Pancreas (tissue), 10 donors: ENCODE data around the gene ABI3BP. TPM values are rescaled to one million over a fixed set of nuclear protein-coding genes. Genes with fewer than 3 reads are reported as not detected.

ENCODE experiments used
- ATAC-seq, 4 donors: fragments of 200-7000 bp; cut with Tn5 transposase; one replicate each; pipeline versions ENCODE4 v1.8.0 to v1.9.1; 2020; ENCODE audit warnings: mild to moderate bottlenecking in 4 of 4, moderate library complexity in 4 of 4
- DNase-seq, 6 donors: peaks; one replicate each; pipeline ENCODE4 v3.0.0-alpha.2; 2020
- FAIRE-seq: peaks from 2 replicates; lab custom pipeline; 2012; peaks lifted over from hg19 to GRCh38; lab: Jason Lieb, UNC
- H3K27ac ChIP-seq, 4 donors: fragments of 200-600 bp; sonication (generic); 1 replicate in 3 of 4; 2 replicates in 1 of 4; pipeline versions ENCODE4 v1.5.0 to v1.8.0; 2020
- H3K27me3 ChIP-seq, 4 donors: fragments of 200-600 bp; one replicate each; pipeline ENCODE4 v1.8.0; 2021
- H3K36me3 ChIP-seq, 3 donors: fragments of 200-600 bp; sonication (generic) in 1 of 3; one replicate each; pipeline versions ENCODE4 v1.5.0 to v1.8.0; 2020 to 2021
- H3K4me1 ChIP-seq, 3 donors: fragments of 200-600 bp; one replicate each; pipeline ENCODE4 v1.8.0; 2021
- H3K4me3 ChIP-seq, 4 donors: fragments of 200-600 bp; sonication (generic) in 2 of 4; one replicate each; pipeline versions ENCODE4 v1.5.0 to v1.8.0; 2020 to 2021
- H3K9me3 ChIP-seq, 4 donors: fragments of 200-600 bp; one replicate each; pipeline ENCODE4 v1.8.0; 2021
- CTCF ChIP-seq, 4 donors: fragments of 200-600 bp; sonication (generic) in 3 of 4; IDR thresholded peaks; one replicate each; pipeline versions ENCODE4 v1.5.0 to v1.8.0; 2021; ENCODE audit warnings: antibody characterized with exemption in 4 of 4
- WGBS, 2 donors: extraction: QIAGEN DNeasy Blood & Tissue Kit; methylation state at CpG; one replicate each; pipeline ENCODE4 v1.1.7; 2013; 5-methylcytosine and 5-hydroxymethylcytosine counted together
- intact Hi-C, 3 donors: fragments of 100-400 bp; cut with DNase I; formaldehyde crosslinking; loops; one replicate each; pipeline versions ENCODE4 v1.11.1 to v1.14.2; 2022
- polyA plus RNA-seq, 2 donors: library from polyadenylated mRNA; stranded (reverse); fragments of 200-250 nt; gene quantifications; one replicate each; pipeline ENCODE4 v1.2.3, GENCODE V29; 2013
- total RNA-seq, 6 donors: library from RNA; stranded (reverse); fragmentation: NEBNext Ultra II Directional in 4 of 6; extraction: Animal tissue kit (Norgen Biotek cat#: 25700) in 4 of 6; gene quantifications; one replicate each; pipeline versions ENCODE4 v1.2.1 to v1.2.4, GENCODE V29; 2021 to 2023
- donor health status: healthy with polysubstance abuse.
- donor health status: DM: no; HTN: no; CAD: no; lungs with moderate emphysema.
- donor health status: DM: no; HTN: no; CAD: no.
- donor health status: control.
- donor health status: control.
- donor health status: Bipolar disorder and iron deficiency.
- donor health status: DM: yes; HTN: yes; CAD: no.
- donor health status: DM: no; HTN: no; CAD: no.
- donor health status: DM: no; HTN: no; CAD: no.
- donor health status: DM: yes; HTN: yes; CAD: no.

Gene ABI3BP
- total and polyA plus RNA-seq, 8 donors: 2.6 to 25.3 (median 5.8) TPM

- no peak for DNase-seq
- no peaks in the 10 kb centered on the region for H3K4me1 ChIP-seq
- H3K27ac ChIP-seq: no peak overlapping the region
- H3K4me3 ChIP-seq: no peak overlapping the region
- no peak for ATAC-seq
- no peak for FAIRE-seq
- TF ChIP-seq CTCF (IDR thresholded peaks at IDR 0.05): no peak
- intact Hi-C loops: no loop called here
- H3K9me3 ChIP-seq: no peaks in the 10 kb centered on the region
- no peaks in the 10 kb centered on the region for H3K36me3 ChIP-seq
- no peaks in the 10 kb centered on the region for H3K27me3 ChIP-seq
- WGBS, 2 donors: 70 to 88% methylated on average over 2 of the region's 2 CpGs
Observed at GRCh38 chr3:100781301-100781700, 211.9 kb downstream of the ABI3BP start.

- FAIRE-seq (no peak), DNase-seq (no peak), ATAC-seq (no peak)
- intact Hi-C loops: no loop called here
- no peaks in the 10 kb centered on the region for H3K4me1 ChIP-seq
- WGBS, 2 donors: 53 to 58% methylated on average over 2 of the region's 2 CpGs
- no peaks in the 10 kb centered on the region for H3K27me3 ChIP-seq
- H3K4me3 ChIP-seq: no peak overlapping the region
- H3K9me3 ChIP-seq: no peaks in the 10 kb centered on the region
- no peaks in the 10 kb centered on the region for H3K36me3 ChIP-seq
- no peak overlapping the region for H3K27ac ChIP-seq
- TF ChIP-seq CTCF (IDR thresholded peaks at IDR 0.05): no peak
Observed at GRCh38 chr3:100780071-100780622, 213.1 kb downstream of the ABI3BP start.

- Histone ChIP-seq H3K27ac (no peak overlapping the region), H3K27me3 (no peaks in the 10 kb centered on the region), H3K4me1 (no peaks in the 10 kb centered on the region), H3K36me3 (no peaks in the 10 kb centered on the region), H3K9me3 (no peaks in the 10 kb centered on the region), H3K4me3 (no peak overlapping the region)
- FAIRE-seq: no peak
- DNase-seq: no peak
- TF ChIP-seq CTCF (IDR thresholded peaks at IDR 0.05): no peak
- intact Hi-C loops: no loop called here
- ATAC-seq: no peak
Observed at GRCh38 chr3:100779480-100779879, 213.7 kb downstream of the ABI3BP start.

- no peak overlapping the region for H3K27ac ChIP-seq
- intact Hi-C loops: no loop called here
- H3K36me3 ChIP-seq: no peaks in the 10 kb centered on the region
- no peaks in the 10 kb centered on the region for H3K4me1 ChIP-seq
- DNase-seq (no peak), ATAC-seq (no peak), FAIRE-seq (no peak)
- no peak for TF ChIP-seq CTCF (IDR thresholded peaks at IDR 0.05)
- no peaks in the 10 kb centered on the region for H3K27me3 ChIP-seq
- no peaks in the 10 kb centered on the region for H3K9me3 ChIP-seq
- no peak overlapping the region for H3K4me3 ChIP-seq
Observed at GRCh38 chr3:100777271-100777670, 215.9 kb downstream of the ABI3BP start.

- FAIRE-seq: no peak
Observed at GRCh38 chr3:100776746-100777145, 216.5 kb downstream of the ABI3BP start.

More at GRCh38 chr3:100776746-100777145, 216.5 kb downstream of the ABI3BP start:
- no peak for TF ChIP-seq CTCF (IDR thresholded peaks at IDR 0.05)
- Histone ChIP-seq H3K27ac (no peak overlapping the region), H3K4me1 (no peaks in the 10 kb centered on the region), H3K36me3 (no peaks in the 10 kb centered on the region), H3K27me3 (no peaks in the 10 kb centered on the region), H3K9me3 (no peaks in the 10 kb centered on the region), H3K4me3 (no peak overlapping the region)
- 67 to 73% methylated on average over 2 of the region's 2 CpGs for WGBS, 2 donors
- ATAC-seq: no peak
- intact Hi-C loops: no loop called here
- no peak for DNase-seq
